ENCODE results near the gene C17orf58.
"Not testable (repeated sequence)": the region's sequence is repeated elsewhere in the genome, so short reads cannot be mapped to it uniquely, and the experiment has no call there.

DNA sequence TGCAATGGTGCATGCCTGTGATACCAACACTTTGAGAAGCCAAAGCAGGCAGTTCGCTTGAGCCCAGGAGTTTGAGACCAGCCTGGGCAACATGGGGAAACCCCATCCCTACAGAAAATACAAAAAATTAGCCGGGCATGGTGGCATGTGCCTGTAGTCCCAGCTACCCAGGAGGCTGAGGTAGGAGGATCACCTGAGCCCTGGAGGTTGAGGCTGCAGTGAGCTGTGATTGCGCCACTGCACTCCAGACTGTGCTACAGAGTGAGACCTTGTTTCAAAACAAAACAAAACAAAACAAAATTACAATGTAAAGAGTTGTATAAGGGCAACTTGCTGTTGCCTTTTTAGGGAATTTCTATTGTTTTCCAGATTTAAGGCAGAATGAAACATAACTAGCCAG, 15.4 kb downstream of the C17orf58 start:
- TF ChIP-seq CTCF (IDR thresholded peaks at IDR 0.05); EZH2 (IDR thresholded peaks at IDR 0.05; ENCODE audit: borderline replicate concordance, insufficient read depth, low read depth, low read length, poor library complexity, severe bottlenecking): not testable (repeated sequence)

All from B cell (primary cell).